ENCODE data around the gene CALCOCO2. TPM values are rescaled to one million over a fixed set of nuclear protein-coding genes. Genes with fewer than 3 reads are reported as not detected.

Gene CALCOCO2
- total RNA-seq, 4 donors from 2014 or later = 157 to 210 (median 183) TPM

GRCh38 chr17:48800626-48801217, 30.1 kb upstream of the CALCOCO2 start:
- no peaks in the 10 kb centered on the region for H3K36me3 ChIP-seq
- peaks cover 3 to 34% (median 26%) of the 10 kb centered on the region in 4 donors for H3K4me1 ChIP-seq
- no peak for DNase-seq (ENCODE audit: extremely low spot score)
- no peaks in the 10 kb centered on the region for H3K27me3 ChIP-seq
- H3K27ac ChIP-seq (replicated peaks in 1 of 4) = no peak overlapping the region
- WGBS = 64% methylated on average over 4 of the region's 5 CpGs
- no peaks in the 10 kb centered on the region for H3K9me3 ChIP-seq
- no peak for TF ChIP-seq POLR2AphosphoS5 (IDR thresholded peaks at IDR 0.05)
- TF ChIP-seq EP300 (IDR thresholded peaks at IDR 0.05) = no peak
- TF ChIP-seq POLR2A (IDR thresholded peaks at IDR 0.05; ENCODE audit: low read depth) = no peak
- no peak for TF ChIP-seq CTCF (IDR thresholded peaks at IDR 0.05)
- H3K4me3 ChIP-seq = no peak overlapping the region
- intact Hi-C loops (cut with DNase I) = loop anchor here (10.0 kb wide), 1 partner anchor 234 kb away; no protein-coding TSS in a partner anchor

- peaks cover 3 to 29% (median 24%) of the 10 kb centered on the region in 4 donors for H3K4me1 ChIP-seq
- H3K9me3 ChIP-seq = no peaks in the 10 kb centered on the region
- H3K4me3 ChIP-seq = no peak overlapping the region
- H3K27ac ChIP-seq (replicated peaks in 1 of 4) = no peak overlapping the region
- 7% methylated on average over 9 of the region's 9 CpGs for WGBS
- DNase-seq (ENCODE audit: extremely low spot score) = no peak
- no peaks in the 10 kb centered on the region for H3K36me3 ChIP-seq
- H3K27me3 ChIP-seq = peaks cover 0 to 4% (median 0%) of the 10 kb centered on the region in 4 donors
- TF ChIP-seq EP300 (IDR thresholded peaks at IDR 0.05) (no peak), POLR2AphosphoS5 (IDR thresholded peaks at IDR 0.05) (peak in 1 of 2 donors; percentile 4), POLR2A (IDR thresholded peaks at IDR 0.05; ENCODE audit: low read depth) (no peak), CTCF (IDR thresholded peaks at IDR 0.05) (peak; percentile 90 to 96 (median 95))
- intact Hi-C loops (cut with DNase I) = loop anchor here (2.0 to 10.0 kb wide), 2 partner anchors 74 to 230 kb away; no protein-coding TSS in a partner anchor
These were observed 25.9 kb upstream of the CALCOCO2 start for GRCh38 chr17:48804936-48805411.

- H3K27ac ChIP-seq (replicated peaks in 1 of 4) = no peak overlapping the region
- H3K9me3 ChIP-seq = no peaks in the 10 kb centered on the region
- no peaks in the 10 kb centered on the region for H3K36me3 ChIP-seq
- DNase-seq (ENCODE audit: extremely low spot score) = no peak
- TF ChIP-seq POLR2A (IDR thresholded peaks at IDR 0.05; ENCODE audit: low read depth) (no peak), POLR2AphosphoS5 (IDR thresholded peaks at IDR 0.05) (no peak), EP300 (IDR thresholded peaks at IDR 0.05) (no peak), CTCF (IDR thresholded peaks at IDR 0.05) (no peak)
- H3K4me3 ChIP-seq = no peak overlapping the region
- peaks cover 3 to 9% (median 6%) of the 10 kb centered on the region in 4 donors for H3K4me1 ChIP-seq
- 64% methylated on average over 4 of the region's 4 CpGs for WGBS
- H3K27me3 ChIP-seq = peaks cover 0 to 6% (median 2%) of the 10 kb centered on the region in 4 donors
- intact Hi-C loops (cut with DNase I) = loop anchor here (10.0 kb wide), 1 partner anchor 226 kb away; no protein-coding TSS in a partner anchor
These were observed 21.7 kb upstream of the CALCOCO2 start for GRCh38 chr17:48809182-48809581.

- no peak overlapping the region for H3K4me3 ChIP-seq
- WGBS = 97% methylated on average over 3 of the region's 3 CpGs
- no peak for DNase-seq (ENCODE audit: extremely low spot score)
- H3K4me1 ChIP-seq = peaks cover 6 to 11% (median 8%) of the 10 kb centered on the region in 4 donors
- no peak overlapping the region for H3K27ac ChIP-seq (replicated peaks in 1 of 4)
- no peaks in the 10 kb centered on the region for H3K9me3 ChIP-seq
- TF ChIP-seq POLR2A (IDR thresholded peaks at IDR 0.05; ENCODE audit: low read depth) (no peak), CTCF (IDR thresholded peaks at IDR 0.05) (no peak), EP300 (IDR thresholded peaks at IDR 0.05) (no peak), POLR2AphosphoS5 (IDR thresholded peaks at IDR 0.05) (no peak)
- intact Hi-C loops (cut with DNase I) = no loop called here
- H3K27me3 ChIP-seq = peaks cover 0 to 19% (median 2%) of the 10 kb centered on the region in 4 donors
- no peaks in the 10 kb centered on the region for H3K36me3 ChIP-seq
These were observed 18.8 kb upstream of the CALCOCO2 start for GRCh38 chr17:48812001-48812400.
